Astrocyte (in vitro differentiated cells and primary cell): ENCODE measurements around the gene SLC6A12.

Source experiments
- CTCF ChIP-seq: IDR thresholded peaks from 2 replicates; pipeline ENCODE4 v1.5.1; 2011; ENCODE audit warnings: low read depth, mild to moderate bottlenecking, inconsistent platforms, low read length, moderate library complexity; ENCODE audit not compliant: insufficient read depth
- EZH2 ChIP-seq: IDR thresholded peaks from 2 replicates; pipeline ENCODE4 v1.6.1; 2012; ENCODE audit warnings: mild to moderate bottlenecking, low read length, inconsistent platforms; ENCODE audit not compliant: insufficient read depth

- TF ChIP-seq CTCF (no peak), EZH2 (no peak)
Observed at GRCh38 chr12:177336-177979, 36.5 kb downstream of the SLC6A12 start.
